Gastroesophageal sphincter (tissue), 4 donors: ENCODE measurements around the gene THADA. TPM values are rescaled to one million over a fixed set of nuclear protein-coding genes. Genes with fewer than 3 reads are reported as not detected.

Experiments used
- small RNA-seq, 4 donors: library from RNA; depleted of rRNA; stranded (forward); fragments of <200 nt; gene quantifications; one replicate each; pipeline ENCODE3, GENCODE V24; 2016
- total RNA-seq, 4 donors: library from RNA; depleted of rRNA; stranded (reverse); fragments of >200 nt; gene quantifications; one replicate each; pipeline ENCODE4 v1.1.0, GENCODE V29; 2016

THADA gene
- total RNA-seq, 4 donors from 2014 or later: 19.7 to 34.4 (median 22.3) TPM

Small RNA genes within 50 kb of the gene (small RNA-seq; reads per million reads assigned to genes)
- gene RF00019 (0 reads per million in 4 donors), gene RN7SL531P (0 reads per million in 4 donors), gene RNU6-958P (0 reads per million in 4 donors)

Other genes with a start within 250 kb of the THADA start
- 10 to 100 TPM; 18.9 to 37.4 (median 25.1) TPM for gene PLEKHH2, start 41.2 kb upstream of the THADA start, total RNA-seq
- gene C1GALT1C1L, start 80.4 kb upstream of the THADA start, total RNA-seq: 1 to 10 TPM in 3 of 4 donors, under 1 TPM in 1; 0.78 to 1.6 (median 1.4) TPM
- gene DYNC2LI1, start 178.0 kb upstream of the THADA start, total RNA-seq: 10 to 100 TPM; 18.5 to 32.2 (median 26.1) TPM
- gene ABCG5, start 242.8 kb upstream of the THADA start, total RNA-seq: not detected
- gene ABCG8, start 242.9 kb upstream of the THADA start, total RNA-seq: under 1 TPM in 1 of 4 donors, not detected in 3; 0.12 TPM